Mesendoderm (in vitro differentiated cells): Measurements from ENCODE around the gene KCNIP2.

Source experiments
- DNase-seq: peaks from one replicate; pipeline ENCODE4 v3.0.0; 2013
- H2AK5ac ChIP-seq: 2 replicates; pipeline ENCODE4 v1.6.1; 2013; ENCODE audit warnings: low read length, inconsistent platforms
- H2BK120ac ChIP-seq: 2 replicates; pipeline ENCODE4 v1.6.1; 2013; ENCODE audit warnings: low read depth, mild to moderate bottlenecking, low read length, moderate library complexity, mixed read lengths
- H2BK15ac ChIP-seq: replicated peaks from 2 replicates; pipeline ENCODE4 v1.6.1; 2013; ENCODE audit warnings: low read depth, mild to moderate bottlenecking, moderate library complexity
- H2BK5ac ChIP-seq: 2 replicates; pipeline ENCODE4 v1.6.1; 2013; ENCODE audit warnings: low read length, inconsistent platforms
- H3K18ac ChIP-seq: 2 replicates; pipeline ENCODE4 v1.6.1; 2013; ENCODE audit warnings: mild to moderate bottlenecking, low read length, mixed read lengths
- H3K23ac ChIP-seq: one replicate; pipeline ENCODE4 v1.6.1; 2013; ENCODE audit warnings: low read length
- H3K27ac ChIP-seq: 2 replicates; pipeline ENCODE4 v1.5.1; 2013; ENCODE audit warnings: low read depth, mild to moderate bottlenecking, inconsistent platforms, low read length, moderate library complexity
- H3K27me3 ChIP-seq: 2 replicates; pipeline ENCODE4 v1.6.1; 2013; ENCODE audit warnings: low read length, control low read depth, mild to moderate bottlenecking, inconsistent platforms; ENCODE audit not compliant: insufficient read depth, poor library complexity
- H3K36me3 ChIP-seq: 2 replicates; pipeline ENCODE4 v1.6.1; 2013; ENCODE audit warnings: low read length, inconsistent platforms; ENCODE audit not compliant: control insufficient read depth, insufficient read depth
- H3K4ac ChIP-seq: one replicate; pipeline ENCODE4 v1.6.1; 2013; ENCODE audit warnings: low read depth, mild to moderate bottlenecking, low read length, moderate library complexity
- H3K4me1 ChIP-seq: 2 replicates; pipeline ENCODE4 v1.6.1; 2013; ENCODE audit warnings: low read depth, low read length, inconsistent platforms; ENCODE audit not compliant: control insufficient read depth
- H3K4me2 ChIP-seq: 2 replicates; pipeline ENCODE4 v1.6.1; 2013; ENCODE audit warnings: low read length
- H3K4me3 ChIP-seq: 2 replicates; pipeline ENCODE4 v1.5.1; 2013; ENCODE audit warnings: mild to moderate bottlenecking, low read length
- H3K56ac ChIP-seq: one replicate; pipeline ENCODE4 v1.6.1; 2013; ENCODE audit warnings: low read length
- H3K79me1 ChIP-seq: 2 replicates; pipeline ENCODE4 v1.6.1; 2013; ENCODE audit warnings: low read length, inconsistent platforms
- H3K79me2 ChIP-seq: 2 replicates; pipeline ENCODE4 v1.6.1; 2013; ENCODE audit warnings: mild to moderate bottlenecking, low read length; ENCODE audit not compliant: control insufficient read depth, insufficient read depth
- H3K9ac ChIP-seq: 2 replicates; pipeline ENCODE4 v1.6.1; 2013; ENCODE audit warnings: low read length, inconsistent platforms
- H4K5ac ChIP-seq: one replicate; pipeline ENCODE4 v1.6.1; 2013; ENCODE audit warnings: low read length
- H4K8ac ChIP-seq: one replicate; pipeline ENCODE4 v1.6.1; 2013; ENCODE audit warnings: low read depth, mild to moderate bottlenecking, control low read depth, low read length, moderate library complexity
- WGBS: extraction: QIAGEN DNeasy Blood & Tissue Kit; methylation state at CpG from one replicate; pipeline ENCODE4 v1.1.7; 2013; ENCODE audit warnings: low lambda C conversion rate, missing lambda C conversion rate; ENCODE audit not compliant: insufficient coverage; ENCODE audit errors: extremely low coverage; 5-methylcytosine and 5-hydroxymethylcytosine counted together

Gene KCNIP2

DNA sequence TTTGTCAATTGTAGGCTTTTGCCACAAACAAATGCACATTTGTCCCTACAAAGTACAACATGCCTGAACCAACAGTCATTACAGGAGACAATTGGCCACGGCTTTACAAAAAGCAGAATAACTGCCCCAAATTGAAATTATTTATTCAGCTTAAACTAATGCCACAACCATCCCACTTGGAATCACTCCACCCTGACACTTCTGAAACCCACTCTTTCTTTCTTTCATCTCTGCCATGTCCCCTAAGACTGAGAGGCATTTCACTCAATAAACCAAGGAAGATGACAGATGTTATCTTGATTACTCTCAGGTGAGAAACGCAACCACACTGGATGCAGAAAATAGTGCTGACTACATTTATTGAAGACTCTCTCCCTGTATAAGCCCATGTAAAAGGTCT, 57.8 kb downstream of the KCNIP2 start:
- WGBS = no CpG with 5 or more reads among the region's 2 CpGs
- Histone ChIP-seq H4K5ac (no peak overlapping the region), H3K27me3 (no peaks in the 10 kb centered on the region), H3K56ac (no peak overlapping the region), H3K79me2 (peaks cover 13% of the 10 kb centered on the region), H3K79me1 (peaks cover 5% of the 10 kb centered on the region), H2BK15ac (no peak overlapping the region), H2BK5ac (no peak overlapping the region), H3K9ac (no peak overlapping the region), H2BK120ac (no peak overlapping the region), H3K4ac (no peak overlapping the region), H4K8ac (no peak overlapping the region), H3K18ac (no peak overlapping the region), H3K36me3 (peaks cover 3% of the 10 kb centered on the region), H3K27ac (no peak overlapping the region), H3K4me2 (no peak overlapping the region), H3K4me3 (no peak overlapping the region), H3K23ac (no peak overlapping the region), H3K4me1 (peaks cover 9% of the 10 kb centered on the region), H2AK5ac (no peak overlapping the region)
- DNase-seq = no peak

DNA sequence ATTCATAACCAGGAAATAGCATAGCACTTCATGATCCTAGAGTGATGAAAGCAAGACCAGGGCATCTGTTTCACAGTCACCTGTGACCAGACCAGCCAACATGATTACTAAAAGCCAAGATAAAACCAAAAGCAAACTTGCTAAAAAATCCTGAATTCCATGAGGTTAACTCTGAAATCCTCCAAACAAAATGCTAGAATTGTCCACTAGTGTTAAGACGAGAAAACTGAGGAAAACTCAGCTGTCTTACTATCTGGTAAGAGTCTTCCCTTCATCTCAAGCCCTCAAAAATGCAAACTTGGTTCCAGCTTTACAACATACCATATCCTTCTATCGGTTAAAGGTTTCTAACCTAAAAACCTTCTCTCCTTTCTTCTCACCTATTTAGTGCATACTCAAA, 59.0 kb downstream of the KCNIP2 start:
- Histone ChIP-seq H3K36me3 (peaks cover 3% of the 10 kb centered on the region), H3K27ac (no peak overlapping the region)
- WGBS = no CpG with 5 or more reads among the region's 2 CpGs

DNA sequence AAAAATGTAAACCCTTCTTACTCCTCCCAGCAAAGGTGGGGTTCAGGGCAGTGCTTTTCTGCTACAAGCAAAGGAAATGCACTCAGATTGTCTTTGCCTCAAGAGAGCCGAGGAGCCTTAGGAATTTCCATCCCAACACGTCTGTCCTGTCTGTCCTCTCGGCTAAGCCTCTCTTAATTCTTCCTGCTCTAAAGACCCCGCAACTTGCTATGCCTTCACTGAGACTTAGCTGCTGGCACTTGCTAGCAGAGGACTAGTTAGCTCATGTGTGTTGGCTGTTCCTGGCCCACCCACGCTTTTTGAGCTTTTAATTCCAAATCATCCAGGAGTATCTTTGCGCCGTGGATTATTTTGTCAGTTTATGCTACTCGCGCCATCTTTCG, 59.9 kb downstream of the KCNIP2 start:
- H3K23ac ChIP-seq = no peak overlapping the region
- no peak overlapping the region for H3K18ac ChIP-seq
- peak overlapping the region; percentile 92 for H3K56ac ChIP-seq
- peaks cover 13% of the 10 kb centered on the region for H3K79me2 ChIP-seq
- H4K8ac ChIP-seq = no peak overlapping the region
- no peak overlapping the region for H2BK120ac ChIP-seq
- peaks cover 5% of the 10 kb centered on the region for H3K79me1 ChIP-seq
- H3K4me2 ChIP-seq = peak overlapping the region; percentile 98
- H3K9ac ChIP-seq = peak overlapping the region; percentile 97
- peaks cover 15% of the 10 kb centered on the region for H3K4me1 ChIP-seq
- peak; percentile 39 for DNase-seq
- WGBS = no CpG with 5 or more reads among the region's 10 CpGs
- no peaks in the 10 kb centered on the region for H3K27me3 ChIP-seq
- no peak overlapping the region for H3K4ac ChIP-seq
- H4K5ac ChIP-seq = peak overlapping the region; percentile 91
- H3K4me3 ChIP-seq = peak overlapping the region; percentile 83
- peaks cover 3% of the 10 kb centered on the region for H3K36me3 ChIP-seq
- no peak overlapping the region for H2BK15ac ChIP-seq
- H3K27ac ChIP-seq = no peak overlapping the region
- H2AK5ac ChIP-seq = no peak overlapping the region
- H2BK5ac ChIP-seq = no peak overlapping the region

More for the DNA sequence above, 59.0 kb downstream of the KCNIP2 start:
- Histone ChIP-seq H4K5ac (no peak overlapping the region), H2AK5ac (no peak overlapping the region), H3K4me1 (peaks cover 15% of the 10 kb centered on the region), H3K9ac (no peak overlapping the region), H2BK15ac (no peak overlapping the region), H3K4me2 (no peak overlapping the region), H3K4ac (no peak overlapping the region), H3K27me3 (no peaks in the 10 kb centered on the region), H2BK120ac (no peak overlapping the region), H3K56ac (no peak overlapping the region), H2BK5ac (no peak overlapping the region), H3K79me2 (peaks cover 13% of the 10 kb centered on the region), H3K4me3 (no peak overlapping the region), H3K79me1 (peaks cover 5% of the 10 kb centered on the region), H3K23ac (no peak overlapping the region), H3K18ac (no peak overlapping the region), H4K8ac (no peak overlapping the region)
- no peak for DNase-seq

DNA sequence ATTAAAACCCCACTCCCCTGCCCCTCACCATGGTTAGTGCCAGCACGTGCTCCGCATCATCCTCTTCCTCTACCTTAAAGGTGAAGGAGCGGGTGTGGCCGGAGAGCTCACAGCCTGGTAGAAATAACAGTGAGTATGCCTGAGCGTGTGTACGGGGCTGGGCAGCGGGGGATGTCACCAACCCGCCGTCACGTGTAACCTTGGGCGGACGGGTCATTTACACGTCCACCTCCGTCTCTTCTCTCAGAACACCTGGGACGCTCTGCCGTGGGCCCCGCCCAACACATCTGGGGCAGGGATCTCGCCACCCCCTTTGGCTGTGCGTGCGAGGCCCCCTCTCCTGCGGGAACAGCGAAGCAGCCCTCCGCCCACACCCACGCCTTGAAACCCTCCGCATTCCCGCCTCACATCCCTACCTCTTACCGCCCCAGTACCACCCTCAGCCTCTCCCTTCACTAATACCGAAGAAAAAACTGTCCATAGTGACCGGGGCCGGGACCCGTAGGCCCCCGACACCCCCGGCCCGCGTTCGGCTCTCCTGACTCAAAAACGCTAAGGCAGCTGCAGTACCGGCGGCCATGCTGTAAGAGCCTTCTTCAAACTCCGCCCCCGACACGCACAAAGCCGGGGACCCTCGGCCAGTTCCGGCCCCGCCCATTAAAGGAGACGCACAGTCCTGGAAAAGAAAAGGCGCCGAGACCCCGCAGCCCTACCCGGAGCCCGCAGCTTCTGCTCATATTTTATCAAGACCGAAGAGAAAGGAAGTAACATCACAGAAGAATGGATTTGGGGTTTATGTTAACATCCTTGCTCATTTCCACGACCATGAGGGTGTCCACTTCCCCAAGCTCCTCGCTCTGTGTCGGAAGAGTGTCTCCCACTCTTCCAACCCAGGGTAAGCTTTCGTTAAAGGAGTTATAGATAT, 60.5 kb downstream of the KCNIP2 start, which contains the start of gene NPM3:
Gene NPM3 (minus strand): TSS at position 636 of the 925 bp plus-strand sequence. CDS start 56 bp downstream, at position 580.
- peaks cover 13% of the 10 kb centered on the region for H3K79me2 ChIP-seq
- H2BK5ac ChIP-seq = peak within 1 kb of the TSS; percentile 59
- H2BK15ac ChIP-seq = no peak within 1 kb of the TSS
- no peaks in the 10 kb centered on the region for H3K27me3 ChIP-seq
- peak within 1 kb of the TSS; percentile 85 for H3K4me3 ChIP-seq
- H3K56ac ChIP-seq = peak within 1 kb of the TSS; percentile 93
- H3K9ac ChIP-seq = peak within 1 kb of the TSS; percentile 97
- peaks cover 20% of the 10 kb centered on the region for H3K4me1 ChIP-seq
- H3K36me3 ChIP-seq = peaks cover 3% of the 10 kb centered on the region
- H3K79me1 ChIP-seq = peaks cover 5% of the 10 kb centered on the region
- no peak within 1 kb of the TSS for H3K4ac ChIP-seq
- H2AK5ac ChIP-seq = peak within 1 kb of the TSS; percentile 9
- WGBS = no CpG with 5 or more reads among the region's 57 CpGs
- peak within 1 kb of the TSS; percentile 91 for H4K5ac ChIP-seq
- peak; percentile 92 for DNase-seq
- H3K18ac ChIP-seq = peak within 1 kb of the TSS; percentile 51
- no peak within 1 kb of the TSS for H4K8ac ChIP-seq
- peak within 1 kb of the TSS; percentile 1 for H3K23ac ChIP-seq
- H3K27ac ChIP-seq = no peak within 1 kb of the TSS
- no peak within 1 kb of the TSS for H2BK120ac ChIP-seq
- peak within 1 kb of the TSS; percentile 98 for H3K4me2 ChIP-seq

DNA sequence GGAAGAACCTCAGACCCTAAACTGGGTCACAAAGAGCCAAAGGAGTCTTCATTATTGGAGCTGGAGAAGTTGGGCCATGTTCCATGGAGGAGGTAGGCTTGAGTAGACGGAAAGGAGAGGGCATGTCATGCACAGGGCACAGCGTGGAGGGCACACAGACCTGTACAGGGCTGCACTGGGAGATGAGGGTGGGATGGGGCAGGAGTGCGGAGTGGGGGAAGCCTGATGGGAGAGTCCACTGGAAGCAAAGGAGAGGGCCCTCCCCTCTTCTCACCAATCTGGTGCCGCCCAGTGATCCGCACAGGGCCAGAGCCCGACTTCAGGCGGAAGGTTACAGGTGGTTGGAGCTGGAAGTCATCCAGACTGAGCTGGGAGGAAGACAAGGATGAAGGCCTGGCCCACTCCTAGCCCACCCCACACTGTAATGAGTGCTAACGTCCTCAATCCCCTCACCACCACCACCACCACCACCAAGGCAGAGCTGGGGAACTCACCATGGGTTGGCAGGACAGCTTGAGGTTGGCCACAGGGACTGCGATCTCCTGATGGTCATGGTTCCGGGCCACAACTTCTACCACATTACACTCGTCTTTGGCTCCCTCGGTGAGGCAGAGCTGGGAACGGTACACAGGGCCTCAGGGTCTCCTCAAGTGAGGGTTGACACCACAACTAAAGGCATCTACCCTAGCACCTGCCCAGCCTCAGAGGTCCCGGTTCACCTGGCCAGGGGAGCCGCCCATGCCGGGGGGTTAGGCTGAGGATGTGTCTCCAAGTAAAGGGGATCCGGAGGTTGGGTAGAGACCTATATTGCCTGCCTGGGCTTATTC, 61.4 kb downstream of the KCNIP2 start:
- no peaks in the 10 kb centered on the region for H3K27me3 ChIP-seq
- H4K8ac ChIP-seq = no peak overlapping the region
- H2AK5ac ChIP-seq = peak overlapping the region; percentile 83
- no peak overlapping the region for H4K5ac ChIP-seq
- no peak overlapping the region for H2BK120ac ChIP-seq
- peak overlapping the region; percentile 93 for H3K56ac ChIP-seq
- DNase-seq = peak; percentile 14
- H3K9ac ChIP-seq = peak overlapping the region; percentile 87
- H3K23ac ChIP-seq = no peak overlapping the region
- H3K4ac ChIP-seq = no peak overlapping the region
- H3K4me3 ChIP-seq = peak overlapping the region; percentile 85
- WGBS = no CpG with 5 or more reads among the region's 17 CpGs
- H3K36me3 ChIP-seq = peaks cover 3% of the 10 kb centered on the region
- H3K79me1 ChIP-seq = peaks cover 5% of the 10 kb centered on the region
- H3K4me2 ChIP-seq = peak overlapping the region; percentile 67
- peaks cover 25% of the 10 kb centered on the region for H3K4me1 ChIP-seq
- no peak overlapping the region for H2BK15ac ChIP-seq
- no peak overlapping the region for H2BK5ac ChIP-seq
- H3K27ac ChIP-seq = no peak overlapping the region
- no peak overlapping the region for H3K18ac ChIP-seq
- H3K79me2 ChIP-seq = peaks cover 13% of the 10 kb centered on the region
